NCI-H2196 (cell line): Measurements from ENCODE around the gene MAPK1.
"Not testable (repeated sequence)": the region's sequence is repeated elsewhere in the genome, so short reads cannot be mapped to it uniquely, and the experiment has no call there.

Experiments used
- DNase-seq: peaks from one replicate; lab custom pipeline; 2025; ENCODE audit not compliant: unreplicated experiment; lab: John Stamatoyannopoulos, UW

Gene MAPK1

DNA sequence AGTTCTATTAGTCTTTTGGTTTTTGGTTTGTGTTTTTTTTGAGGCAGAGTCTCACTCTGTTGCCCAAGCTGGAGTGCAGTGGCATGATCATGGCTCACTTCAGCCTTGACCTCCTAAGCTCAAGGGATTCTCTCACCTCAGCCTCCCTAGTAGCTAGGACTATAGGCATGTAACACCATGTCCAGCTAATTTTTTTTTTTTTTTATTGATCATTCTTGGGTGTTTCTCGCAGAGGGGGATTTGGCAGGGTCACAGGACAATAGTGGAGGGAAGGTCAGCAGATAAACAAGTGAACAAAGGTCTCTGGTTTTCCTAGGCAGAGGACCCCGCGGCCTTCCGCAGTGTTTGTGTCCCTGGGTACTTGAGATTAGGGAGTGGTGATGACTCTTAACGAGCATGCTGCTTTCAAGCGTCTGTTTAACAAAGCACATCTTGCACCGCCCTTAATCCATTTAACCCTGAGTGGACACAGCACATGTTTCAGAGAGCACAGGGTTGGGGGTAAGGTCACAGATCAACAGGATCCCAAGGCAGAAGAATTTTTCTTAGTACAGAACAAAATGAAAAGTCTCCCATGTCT lies 15.4 kb upstream of the MAPK1 start:
- DNase-seq = not testable (repeated sequence)

DNA sequence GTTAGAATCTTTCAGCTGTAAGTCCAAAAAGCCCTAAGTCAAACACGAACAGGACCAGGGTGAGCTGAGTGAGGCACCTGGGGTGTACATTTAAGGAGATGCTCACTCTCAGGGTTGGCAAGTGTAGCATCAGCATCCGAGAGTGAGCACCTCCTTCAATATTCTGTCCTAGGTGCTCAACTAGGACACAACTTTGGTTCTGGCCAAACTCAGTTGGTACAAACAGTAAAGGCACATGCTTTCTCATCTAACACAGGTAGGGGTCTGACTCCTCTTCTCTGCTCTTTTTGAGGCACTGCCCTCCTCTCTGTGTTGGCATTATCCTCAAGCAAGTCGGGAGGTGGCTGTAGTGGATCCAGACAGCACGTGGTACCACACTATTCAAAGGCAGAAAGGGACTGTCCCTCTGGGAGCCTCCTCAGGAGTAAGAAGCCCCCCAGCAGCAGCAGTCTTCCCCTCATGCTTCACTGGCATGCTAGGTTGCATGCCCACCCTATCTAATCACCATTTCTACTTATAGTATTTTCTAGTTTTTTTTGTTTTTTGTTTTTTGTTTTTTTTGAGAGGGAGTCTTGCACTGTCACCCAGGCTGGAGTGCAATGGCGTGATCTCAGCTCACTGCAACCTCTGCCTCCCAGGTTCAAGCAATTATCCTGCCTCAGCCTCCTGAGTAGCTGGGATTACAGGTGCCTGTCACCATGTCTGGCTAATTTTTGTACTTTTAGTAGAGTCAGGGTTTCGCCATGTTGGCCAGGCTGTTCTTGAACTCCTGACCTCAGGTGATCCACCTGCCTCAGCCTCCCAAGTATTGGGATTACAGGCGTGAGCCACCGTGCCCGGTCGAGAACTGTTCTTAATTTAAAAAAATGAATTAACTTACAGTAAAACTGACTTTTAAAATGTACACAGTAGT lies 14.7 kb upstream of the MAPK1 start:
- DNase-seq = no peak

DNA sequence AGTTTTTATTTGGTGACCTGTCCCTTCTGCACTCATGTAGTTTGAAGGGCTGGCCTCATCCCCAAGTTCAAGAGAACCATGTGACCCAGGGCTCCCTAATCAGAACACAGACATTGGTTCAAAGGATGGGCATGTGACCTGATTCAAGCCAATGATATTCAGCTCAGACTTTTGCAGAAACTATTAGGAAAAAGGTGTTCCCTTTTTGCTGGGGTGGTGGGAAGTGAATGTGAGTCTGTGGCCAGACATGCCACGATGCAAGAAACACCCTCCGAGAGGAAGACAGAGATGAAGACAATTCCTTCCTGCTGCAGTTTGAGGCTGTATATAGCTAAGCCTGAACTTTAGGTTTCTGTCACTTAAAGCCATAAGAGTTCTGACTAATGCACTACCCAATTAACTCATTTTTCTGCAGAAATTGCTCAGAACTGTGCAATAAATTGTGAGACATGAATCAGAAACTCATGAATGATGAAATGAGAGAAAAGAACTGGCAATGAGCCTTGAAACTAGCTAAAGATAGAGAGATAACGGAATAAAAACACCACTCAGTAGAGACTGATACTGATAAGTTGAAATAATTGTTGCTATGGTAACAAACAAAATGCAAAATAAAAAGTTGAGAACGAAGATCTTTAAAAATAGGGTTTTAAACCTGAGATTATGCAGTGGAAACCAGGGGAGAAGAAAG lies 9.2 kb upstream of the MAPK1 start:
- DNase-seq = no peak

DNA sequence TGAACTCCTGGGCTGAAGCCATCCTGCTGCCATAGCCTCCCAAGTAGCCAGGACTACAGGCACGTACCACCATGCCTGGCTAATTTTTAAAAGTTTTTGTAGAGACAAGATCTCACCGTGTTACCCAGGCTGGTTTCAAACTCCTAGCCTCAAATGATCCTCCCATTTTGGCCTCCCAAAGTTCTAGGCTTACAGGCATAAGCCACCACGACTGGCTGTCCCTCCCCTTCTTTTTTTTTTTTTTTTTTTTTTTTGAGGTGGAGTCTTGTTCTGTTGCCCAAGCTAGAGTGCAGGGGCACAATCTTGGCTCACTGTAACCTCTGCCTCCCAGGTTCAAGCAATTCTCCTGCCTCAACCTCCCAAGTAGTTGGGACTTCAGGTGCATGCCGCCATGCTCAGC lies 7.5 kb upstream of the MAPK1 start:
- not testable (repeated sequence) for DNase-seq

DNA sequence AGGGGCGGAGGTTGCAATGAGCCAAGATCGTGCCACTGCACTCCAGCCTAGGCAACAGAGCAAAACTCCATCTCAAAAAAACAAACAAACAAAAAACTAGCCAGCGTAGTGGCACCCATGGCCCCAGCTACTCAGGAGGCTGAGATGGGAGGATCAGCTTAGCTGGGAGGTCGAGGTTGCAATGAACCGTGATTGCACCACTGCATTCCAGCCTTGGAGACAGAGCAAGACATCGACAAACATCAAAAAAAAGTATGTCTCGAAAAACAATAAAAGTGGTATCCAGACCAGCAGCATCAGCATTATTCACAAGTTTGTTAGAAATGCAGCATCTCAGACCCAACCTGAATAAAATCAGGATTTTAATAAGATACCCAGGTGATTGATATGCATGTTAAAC lies 6.2 kb upstream of the MAPK1 start:
- no peak for DNase-seq

DNA sequence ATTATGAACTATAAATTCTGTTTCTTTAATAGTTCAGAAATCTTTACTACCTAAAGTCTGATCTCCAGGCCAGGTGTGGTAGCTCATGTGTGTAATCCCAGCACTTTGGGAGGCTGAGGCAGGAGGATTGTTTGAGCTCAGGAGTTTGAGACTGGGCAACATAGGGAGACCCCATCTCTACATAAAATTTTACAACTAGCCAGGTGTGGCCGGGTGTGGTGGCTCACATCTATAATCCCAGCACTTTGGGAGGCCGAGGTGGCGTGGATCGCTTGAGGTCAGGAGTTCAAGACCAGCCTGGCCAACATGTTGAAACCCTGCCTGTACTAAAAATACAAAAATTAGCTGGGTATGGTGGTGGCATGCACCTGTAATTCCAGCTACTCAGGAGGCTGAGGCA lies 5.3 kb upstream of the MAPK1 start:
- not testable (repeated sequence) for DNase-seq

DNA sequence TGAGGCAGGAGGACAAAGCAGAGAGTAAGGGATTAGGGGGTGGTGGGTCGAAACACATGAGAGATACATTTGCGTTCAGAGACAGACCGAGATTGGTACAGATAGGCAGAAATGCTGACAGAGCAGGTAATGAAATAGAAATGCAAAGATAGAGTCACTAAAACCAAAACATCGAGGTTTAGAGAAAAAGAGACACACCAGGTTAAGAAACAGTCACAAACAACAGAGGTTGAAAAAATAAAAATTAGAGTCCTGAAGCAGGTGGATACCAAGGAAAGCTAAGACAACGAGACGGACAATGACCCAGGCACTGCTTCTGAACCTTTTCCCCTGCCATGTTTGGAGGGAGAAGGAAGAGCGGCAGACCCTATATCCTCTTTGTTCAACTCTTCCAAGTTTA lies 1.2 kb upstream of the MAPK1 start:
- no peak for DNase-seq

DNA sequence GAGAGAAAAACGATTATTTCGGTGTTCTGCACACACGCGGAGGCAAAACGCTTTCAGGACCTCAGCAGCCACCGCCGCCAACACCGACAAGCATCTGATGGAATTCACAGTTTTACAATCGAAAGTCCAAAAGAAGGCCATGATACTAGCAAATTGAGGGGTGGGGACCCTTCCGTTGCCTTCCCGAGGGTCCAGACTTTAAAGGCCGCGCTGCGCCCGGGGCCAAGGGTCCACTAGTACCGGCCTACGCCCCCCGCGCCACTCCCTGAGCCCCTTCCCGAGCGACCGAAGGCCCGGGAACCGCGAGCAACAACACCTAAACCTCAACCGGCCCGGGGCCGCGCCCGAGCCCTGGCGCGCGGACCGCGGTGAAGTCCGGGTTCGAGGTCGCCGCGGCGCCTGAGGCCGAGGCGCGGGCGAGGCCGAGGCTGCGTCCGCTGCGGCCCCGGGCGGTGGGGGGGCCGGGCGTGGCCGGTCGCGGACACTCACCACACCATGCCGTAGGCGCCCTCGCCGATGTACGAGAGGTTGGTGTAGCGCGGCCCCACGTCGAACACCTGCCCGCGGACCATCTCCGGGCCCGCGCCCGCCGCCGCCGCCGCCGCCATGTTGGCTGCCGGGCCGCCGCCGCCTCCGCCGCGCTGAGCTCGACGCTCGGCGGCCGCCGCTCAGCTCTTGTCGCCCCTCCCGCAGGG lies 465 bp downstream of the MAPK1 start:
- peak; percentile 10 for DNase-seq

DNA sequence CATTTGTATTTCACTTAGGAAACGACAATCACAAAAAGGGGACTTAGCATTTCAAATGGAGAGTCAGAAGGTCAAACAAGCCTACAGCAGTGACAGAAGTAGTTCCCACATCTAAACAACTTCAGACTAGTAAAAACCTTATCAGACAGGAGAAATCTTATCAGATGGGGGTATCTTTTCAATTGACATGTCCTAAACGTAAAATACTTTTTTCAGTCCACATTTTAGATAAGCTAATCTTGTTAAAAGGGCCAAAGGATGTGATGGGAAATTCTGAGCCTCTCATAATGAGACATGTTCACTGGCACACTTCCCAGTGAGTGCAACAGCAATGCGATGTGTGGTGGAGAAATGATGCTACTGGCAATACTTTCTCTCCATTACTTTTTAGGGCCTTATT lies 2.4 kb downstream of the MAPK1 start:
- DNase-seq = no peak

DNA sequence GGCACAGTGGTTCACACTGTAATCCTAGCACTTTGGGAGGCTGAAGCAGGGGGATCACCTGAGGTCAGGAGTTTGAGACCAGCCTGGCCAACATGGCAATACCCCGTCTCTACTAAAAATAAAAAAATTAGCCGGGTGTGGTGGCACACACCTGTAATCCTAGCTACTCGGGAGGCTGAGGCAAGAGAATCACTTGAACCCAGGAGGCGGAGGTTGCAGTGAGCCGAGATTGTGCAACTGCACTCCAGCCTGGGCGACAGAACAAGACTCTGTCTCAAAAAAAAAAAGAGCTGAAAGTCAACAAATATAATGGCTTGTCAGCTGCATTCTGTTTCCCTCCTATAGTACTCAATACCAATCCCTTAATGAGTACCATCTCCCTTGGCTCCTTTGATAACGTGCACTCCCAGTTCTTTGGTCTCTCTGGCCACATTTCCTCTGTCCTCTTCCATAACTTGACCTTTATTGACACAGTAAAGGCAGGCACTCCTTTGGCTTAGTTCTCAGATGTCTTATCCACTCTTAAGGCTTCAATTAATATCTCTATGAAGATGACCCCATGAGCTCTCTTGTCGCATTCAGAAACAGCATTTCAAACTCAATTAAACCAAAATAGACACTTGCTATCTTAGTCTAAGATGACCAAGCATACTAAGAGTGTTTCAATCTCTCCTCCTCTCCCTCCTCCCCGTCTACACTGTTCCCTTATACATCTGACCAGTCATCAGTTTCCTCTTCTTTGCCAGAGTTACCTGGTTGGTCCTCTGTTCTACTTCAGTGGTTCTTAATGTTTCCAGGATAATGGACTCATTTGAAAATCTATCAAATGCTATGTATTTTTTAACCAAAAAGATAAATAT lies 4.8 kb downstream of the MAPK1 start:
- DNase-seq = no peak

DNA sequence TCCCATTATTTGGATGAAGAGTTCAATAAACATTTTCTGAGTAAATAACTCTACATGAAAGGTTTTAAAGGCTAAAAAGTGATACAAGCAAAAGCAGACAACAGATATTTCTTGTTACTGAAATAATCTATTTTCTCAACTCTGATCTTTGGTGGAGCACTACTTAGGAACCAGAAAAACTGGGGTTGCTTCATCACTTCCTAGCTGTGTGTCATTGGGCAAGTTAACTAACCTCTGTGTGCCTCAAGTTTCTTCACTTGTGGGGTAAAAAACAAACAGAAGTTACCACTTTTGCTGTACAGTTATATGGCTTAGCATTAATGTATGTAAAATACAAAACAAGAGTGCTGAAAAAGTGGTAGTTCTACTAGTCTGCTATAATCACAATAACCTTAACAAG lies 5.6 kb downstream of the MAPK1 start:
- DNase-seq = no peak

DNA sequence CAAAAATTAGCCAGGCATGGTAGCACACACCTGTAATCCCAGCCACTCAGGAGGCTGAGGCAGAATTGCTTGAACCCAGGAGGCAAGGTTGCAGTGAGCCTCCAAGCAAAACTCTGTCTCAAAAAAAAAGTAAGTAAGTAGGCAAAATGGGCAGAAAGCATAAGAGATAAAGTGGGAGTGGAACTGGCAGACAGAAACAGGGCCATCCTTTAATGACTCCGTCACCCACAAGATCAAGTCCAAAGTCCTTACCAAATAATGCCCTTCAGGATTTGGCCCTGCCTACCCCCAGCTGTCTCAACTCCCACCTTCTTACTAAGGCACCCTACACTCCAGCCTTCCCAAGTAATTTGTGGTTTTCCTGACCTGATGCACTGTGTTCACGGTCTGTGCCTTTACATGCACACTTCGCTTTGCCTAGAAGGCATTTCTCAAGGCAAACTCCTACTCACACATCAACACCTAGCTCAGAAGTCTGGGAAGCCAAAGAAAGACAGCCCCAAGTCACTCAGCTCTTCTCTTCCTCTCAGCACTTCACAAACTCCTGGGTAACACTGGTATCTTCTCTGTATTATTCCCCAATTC lies 6.1 kb downstream of the MAPK1 start:
- DNase-seq = no peak

DNA sequence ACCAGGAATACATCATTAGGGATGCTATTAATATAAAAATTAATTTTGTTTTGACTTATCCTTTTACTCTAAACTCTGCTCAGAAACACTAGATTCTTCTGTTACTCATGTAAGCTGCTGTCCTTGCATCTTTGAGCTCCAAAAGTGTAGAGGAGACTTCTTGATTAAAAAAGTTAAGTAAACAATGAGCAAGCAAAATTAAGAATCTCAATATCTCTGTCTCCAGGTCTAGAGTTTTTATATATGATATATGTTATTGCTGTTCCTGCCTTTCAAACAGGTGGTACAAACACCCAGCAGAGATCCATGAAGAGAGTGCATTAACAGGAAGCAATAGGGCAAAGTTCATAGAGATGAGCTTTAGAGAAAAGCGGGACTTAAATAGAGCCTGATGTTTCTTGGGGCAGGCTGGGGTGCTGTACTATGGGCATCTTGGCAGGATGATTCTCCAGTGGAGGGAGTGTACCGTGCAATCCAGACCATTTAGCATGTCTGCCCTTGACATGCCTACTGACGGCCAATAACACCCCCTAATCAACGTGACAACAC lies 6.9 kb downstream of the MAPK1 start:
- DNase-seq = no peak

DNA sequence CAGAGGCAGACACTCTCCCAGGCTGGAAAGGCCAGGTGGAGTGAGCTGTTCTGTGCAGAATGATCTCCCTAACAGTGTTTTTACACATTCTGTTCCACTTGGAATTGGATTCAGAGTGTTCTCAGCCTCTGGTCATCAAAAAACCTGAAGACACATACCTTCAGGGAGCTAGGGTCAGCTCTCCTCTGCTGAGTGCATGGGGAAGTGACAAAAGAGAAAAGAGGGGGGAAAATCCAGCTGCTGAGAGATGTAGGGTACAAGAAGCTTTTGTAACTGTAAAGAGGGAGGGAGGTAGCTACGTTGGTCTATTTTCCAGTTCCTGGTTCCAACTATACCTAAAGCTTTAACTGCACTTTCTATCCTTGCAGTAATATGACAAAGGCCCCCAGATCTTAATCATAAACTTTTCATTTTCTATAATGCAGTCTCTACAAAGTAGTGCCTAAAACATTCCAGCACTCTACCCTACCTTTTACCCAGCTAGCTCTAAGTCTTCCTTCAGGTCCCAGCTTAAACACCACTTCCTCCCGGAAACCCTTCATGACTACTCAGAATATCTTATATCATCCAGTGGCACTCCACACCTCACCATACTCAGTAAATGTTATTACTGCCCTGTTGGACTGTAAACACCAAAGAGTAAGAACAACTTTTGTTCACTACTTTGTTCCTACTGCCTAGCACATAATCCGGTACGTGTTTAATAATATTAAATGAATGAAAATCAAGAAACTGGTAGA lies 9.2 kb downstream of the MAPK1 start:
- DNase-seq = no peak

DNA sequence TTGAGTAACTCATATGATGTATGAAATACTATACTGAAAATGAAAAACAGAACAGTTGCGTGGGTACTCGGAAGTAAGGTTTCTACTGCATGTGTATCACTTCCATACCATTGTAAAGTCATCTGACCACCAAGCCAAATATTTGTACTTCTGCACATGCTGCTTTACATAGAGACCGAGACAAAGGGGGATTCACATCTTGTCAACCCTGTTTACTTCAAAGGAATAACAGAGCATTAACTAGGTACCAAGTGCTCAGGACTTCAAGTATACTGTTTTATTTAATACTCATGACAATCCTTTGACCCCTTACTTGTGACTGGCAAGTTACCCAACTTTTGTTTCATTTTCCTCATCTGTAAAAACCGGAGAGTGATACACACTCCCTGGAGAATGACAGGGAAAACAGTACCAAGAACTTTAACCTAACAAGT lies 9.9 kb downstream of the MAPK1 start:
- DNase-seq = no peak

DNA sequence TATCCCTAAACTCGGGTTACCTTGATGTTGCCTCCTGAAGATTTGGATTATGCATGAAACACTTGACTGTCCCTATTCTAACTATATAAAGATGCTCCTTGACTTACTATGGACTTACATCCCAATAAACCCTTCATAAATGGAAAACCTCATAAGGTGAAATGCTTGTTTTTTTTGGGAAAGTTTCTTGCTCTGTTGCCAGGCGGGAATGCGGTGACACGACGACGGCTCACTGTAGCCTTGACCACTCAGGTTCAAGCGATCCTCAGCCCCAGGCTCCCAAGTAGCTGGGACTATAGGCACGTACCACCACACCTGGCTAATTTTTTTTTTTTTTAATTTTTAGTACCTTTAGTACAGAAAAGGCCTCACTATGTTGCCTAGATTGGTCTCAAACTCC lies 10.6 kb downstream of the MAPK1 start:
- DNase-seq = no peak

DNA sequence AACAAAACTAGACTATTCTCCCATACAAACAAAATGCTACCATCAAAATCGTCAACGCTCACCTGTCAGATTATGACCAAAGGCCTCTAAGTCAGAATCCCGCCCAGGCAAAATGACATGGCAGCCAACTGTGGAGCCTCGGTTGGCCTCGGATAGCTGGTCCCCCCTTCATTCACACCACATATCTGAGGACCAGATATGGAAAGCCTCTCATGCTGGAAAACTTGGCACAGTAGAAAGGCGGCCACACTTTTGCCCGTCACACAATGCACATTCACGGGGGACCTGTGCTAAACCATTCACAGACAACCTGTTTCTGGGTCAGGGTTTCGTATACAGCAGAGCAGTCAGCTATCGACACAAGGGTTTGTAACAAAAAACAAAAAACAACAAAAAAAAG lies 11.2 kb downstream of the MAPK1 start:
- no peak for DNase-seq

DNA sequence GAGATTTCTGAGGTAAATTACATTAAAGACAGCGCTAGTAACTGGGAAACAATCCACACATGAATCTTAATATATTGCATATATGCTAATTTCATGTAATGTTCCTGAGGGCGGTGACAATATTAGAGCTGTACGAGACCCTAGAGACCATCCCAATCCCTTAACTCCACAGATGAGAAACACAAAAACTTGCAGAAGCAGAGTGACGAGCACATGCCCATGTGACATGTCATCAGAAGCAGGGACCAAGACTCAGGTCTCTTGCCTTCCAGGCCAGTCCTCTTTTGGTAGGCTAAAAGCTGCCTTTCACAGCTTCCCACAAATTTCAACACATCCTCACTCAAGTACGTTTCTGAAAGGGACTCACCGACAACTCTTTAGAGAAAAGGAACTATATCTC lies 11.8 kb downstream of the MAPK1 start:
- DNase-seq = no peak

DNA sequence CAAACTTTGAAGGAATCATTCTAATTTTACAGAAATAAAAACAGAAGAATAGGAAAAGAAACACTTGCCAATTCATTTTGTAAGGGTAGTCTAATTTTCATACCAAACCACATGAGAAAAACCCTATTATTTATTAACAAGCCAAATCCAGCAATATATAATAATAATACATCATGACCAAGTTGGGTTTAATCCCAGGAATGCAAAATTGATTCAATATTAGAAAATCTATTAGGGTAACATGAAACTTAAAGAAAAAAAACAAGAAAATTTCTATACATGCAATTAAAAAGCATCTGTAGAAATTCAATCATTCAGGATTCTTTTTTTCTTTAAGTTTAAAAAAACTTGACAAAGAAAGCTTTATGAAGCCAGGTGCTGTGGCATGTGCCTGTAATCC lies 16.8 kb downstream of the MAPK1 start:
- DNase-seq = no peak
